ENCODE data around the gene HMBS.

- TF ChIP-seq CTCF (IDR thresholded peaks at IDR 0.05; ENCODE audit: insufficient read depth, low read depth, low read length) (no peak), EZH2 (IDR thresholded peaks at IDR 0.05; ENCODE audit: insufficient read depth, low read length) (no peak)
Measured at GRCh38 chr11:119108146-119108856, 23.6 kb downstream of the HMBS start.
